HepG2 (cell line): Measurements from ENCODE around the gene NLRC3. TPM values are rescaled to one million over a fixed set of nuclear protein-coding genes. Genes with fewer than 3 reads are reported as not detected.

ENCODE experiments used
- ATAC-seq: fragments of 200-7000 bp; cut with Tn5 transposase; 3 replicates; pipeline ENCODE4 v1.9.1; 2020; ENCODE audit warnings: mild to moderate bottlenecking, moderate library complexity
- BruUV-seq: library from RNA; stranded (reverse); fragments of 400-500 nt; replicated peaks from 2 replicates; lab custom pipeline; 2021; lab: Mats Ljungman, UMichigan
- CTCF ChIA-PET: fragments of 300-600 bp; formaldehyde crosslinking; extraction: SDS; loops from one replicate; lab custom pipeline; 2021; ENCODE audit warnings: low total read pairs, inconsistent platforms, low intra/inter-chr PET ratio; lab: Yijun Ruan, JAX
- POLR2A ChIA-PET: fragments of 350-600 bp; sonication (Branson Sonifier 250); formaldehyde crosslinking; loops from one replicate; lab custom pipeline; 2020; ENCODE audit warnings: antibody characterized with exemption, inconsistent platforms; lab: Yijun Ruan, JAX
- DNase-seq: peaks from one replicate; pipeline ENCODE4 v3.0.0-alpha.2; 2015; ENCODE audit warnings: low spot score
- FAIRE-seq: peaks from 3 replicates; lab custom pipeline; 2011; peaks lifted over from hg19 to GRCh38; lab: Jason Lieb, UNC
- H2AFZ ChIP-seq: one replicate; pipeline ENCODE4 v1.6.1; 2011; ENCODE audit warnings: low read length, inconsistent platforms
- H3K27ac ChIP-seq: fragments of 300-600 bp; 3 replicates; pipeline ENCODE4 v1.8.0; 2011; ENCODE audit warnings: mixed run types, mild to moderate bottlenecking, mixed read lengths, low read length, inconsistent platforms; ENCODE audit not compliant: insufficient read depth; ENCODE audit errors: extremely low read length
- H3K27me3 ChIP-seq, 2 experiments: fragments of 200-600 bp in 1 of 2; 2 replicates in 1 of 2; 3 replicates in 1 of 2; pipeline versions ENCODE4 v1.6.0 to v1.8.0; 2011; ENCODE audit warnings: low read length in 2 of 2, mild to moderate bottlenecking in 2 of 2, moderate library complexity in 2 of 2, inconsistent platforms in 1 of 2; ENCODE audit not compliant: insufficient read depth in 2 of 2, control insufficient read depth in 1 of 2
- H3K36me3 ChIP-seq, 2 experiments: fragments of 200-600 bp in 1 of 2; replicated peaks in 1 of 2; 2 replicates in 1 of 2; 3 replicates in 1 of 2; pipeline versions ENCODE4 v1.5.1 to v1.8.0; 2011; ENCODE audit warnings: low read length in 2 of 2, inconsistent platforms in 1 of 2; ENCODE audit not compliant: insufficient read depth in 2 of 2, control insufficient read depth in 1 of 2
- H3K4me1 ChIP-seq: 2 replicates; pipeline ENCODE4 v1.5.1; 2012; ENCODE audit warnings: low read length, inconsistent platforms; ENCODE audit not compliant: insufficient read depth
- H3K4me2 ChIP-seq: 2 replicates; pipeline ENCODE4 v1.6.0; 2011; ENCODE audit warnings: low read depth, low read length, inconsistent platforms
- H3K4me3 ChIP-seq, 3 experiments: fragments of 200-600 bp in 1 of 3; sonication (generic), shearing (Covaris generic) in 1 of 3; replicated peaks in 1 of 3; 2 replicates each; pipeline ENCODE4 v1.5.1; 2011 to 2016; ENCODE audit warnings: low read length in 3 of 3, inconsistent platforms in 2 of 3, low read depth in 2 of 3, mild to moderate bottlenecking in 2 of 3, control low read depth in 1 of 3, mixed read lengths in 1 of 3; ENCODE audit not compliant: insufficient read depth in 1 of 3
- H3K79me2 ChIP-seq: one replicate; pipeline ENCODE4 v1.6.1; 2011; ENCODE audit warnings: low read length, inconsistent platforms; ENCODE audit not compliant: insufficient read depth
- H3K9ac ChIP-seq: 2 replicates; pipeline ENCODE4 v1.6.0; 2011; ENCODE audit warnings: mild to moderate bottlenecking, low read depth, low read length, inconsistent platforms; ENCODE audit not compliant: insufficient read depth
- H3K9me3 ChIP-seq: 2 replicates; pipeline ENCODE4 v1.5.1; 2012; ENCODE audit warnings: mild to moderate bottlenecking, low read length
- H4K20me1 ChIP-seq: 2 replicates; pipeline ENCODE4 v1.6.0; 2011; ENCODE audit warnings: inconsistent platforms, mild to moderate bottlenecking, low read length, moderate library complexity; ENCODE audit not compliant: insufficient read depth
- BHLHE40 ChIP-seq: IDR thresholded peaks from 2 replicates; pipeline ENCODE4 v1.6.1; 2011; ENCODE audit warnings: low read length, improper control_type of control experiment
- CC2D1A ChIP-seq: sonication (generic); formaldehyde crosslinking; IDR thresholded peaks from 2 replicates; pipeline ENCODE4 v1.8.1; 2023; ENCODE audit warnings: mild to moderate bottlenecking, missing genetic modification reagents
- FOSL2 ChIP-seq: sonication (generic); formaldehyde crosslinking; IDR thresholded peaks from 2 replicates; pipeline ENCODE4 v1.4.0; 2020; ENCODE audit warnings: missing genetic modification reagents
- FOXP1 ChIP-seq, 2 experiments: fragments of 450-650 bp in 1 of 2; IDR thresholded peaks; 2 replicates each; pipeline ENCODE4 v1.6.1; 2017 to 2018; ENCODE audit warnings: antibody characterized with exemption in 1 of 2
- KLF11 ChIP-seq: IDR thresholded peaks from 2 replicates; pipeline ENCODE4 v1.6.1; 2016; ENCODE audit warnings: missing compliant biosample characterization
- TBX3 ChIP-seq: fragments of 450-650 bp; IDR thresholded peaks from 2 replicates; pipeline ENCODE4 v1.6.1; 2017; ENCODE audit warnings: antibody characterized with exemption, mild to moderate bottlenecking, inconsistent platforms, borderline replicate concordance
- TIGD3 ChIP-seq: sonication (generic); formaldehyde crosslinking; IDR thresholded peaks from 2 replicates; pipeline ENCODE4 v1.5.1; 2020; ENCODE audit warnings: mild to moderate bottlenecking, missing genetic modification reagents, borderline replicate concordance
- TSC22D2 ChIP-seq: sonication (generic); formaldehyde crosslinking; IDR thresholded peaks from 2 replicates; pipeline ENCODE4 v1.5.1; 2020; ENCODE audit warnings: missing genetic modification reagents, mild to moderate bottlenecking, borderline replicate concordance
- ZBTB14 ChIP-seq: sonication (generic); formaldehyde crosslinking; IDR thresholded peaks from 2 replicates; pipeline ENCODE4 v1.4.0; 2020; ENCODE audit warnings: missing genetic modification reagents
- ZBTB33 ChIP-seq: sonication (generic); formaldehyde crosslinking; IDR thresholded peaks from 2 replicates; pipeline ENCODE4 v1.4.0; 2020; ENCODE audit warnings: missing genetic modification reagents
- ZNF138 ChIP-seq: sonication (generic); formaldehyde crosslinking; IDR thresholded peaks from 2 replicates; pipeline ENCODE4 v1.5.0; 2020; ENCODE audit warnings: mild to moderate bottlenecking, low read depth, missing genetic modification reagents
- WGBS: methylation state at CpG from one replicate; pipeline ENCODE4 v1.1.6; 2017; ENCODE audit warnings: low lambda C conversion rate; 5-methylcytosine and 5-hydroxymethylcytosine counted together
- in situ Hi-C: cut with HindIII; loops from 2 replicates; pipeline ENCODE4 v1.10.0; 2017; ENCODE audit warnings: low pct_unique_long_range_greater_than_20kb; ENCODE audit not compliant: extremely low pct_ligation_motif_present
- intact Hi-C: fragments of 100-400 bp; cut with micrococcal nuclease; formaldehyde crosslinking; loops from one replicate; pipeline ENCODE4 v1.10.0; 2022; ENCODE audit not compliant: unreplicated experiment
- polyA plus RNA-seq, 8 experiments: library from polyadenylated mRNA; depleted of rRNA in 3 of 8; stranded (reverse) in 7 of 8; unstranded in 1 of 8; fragments of >200 nt; fragmentation: Illumina TruSeq in 4 of 8; extraction: Trizol in 4 of 8; gene quantifications; 2 replicates each; pipeline versions ENCODE4 v1.2.1 to v1.2.3, GENCODE V29; 2011 to 2016; ENCODE audit warnings: low read depth in 4 of 8, missing spikeins in 1 of 8, mixed read lengths in 1 of 8; ENCODE audit not compliant: insufficient read depth in 1 of 8
- total RNA-seq, 5 experiments: library from RNA; depleted of rRNA; stranded (reverse); fragments of >200 nt; fragmentation: Illumina TruSeq; extraction: Trizol; gene quantifications; 2 replicates each; pipeline ENCODE4 v1.2.3, GENCODE V29; 2016; ENCODE audit warnings: low read depth in 1 of 5

The NLRC3 gene
- total and polyA plus RNA-seq, 2 of the 13 experiments (the other 11 are each of a cell fraction or from before 2014, with no cell fraction given) = not detected

GRCh38 chr16:3570420-3571062, 6.7 kb downstream of the NLRC3 start:
- intact Hi-C loops = no loop called here
- Histone ChIP-seq H3K9me3 (no peaks in the 10 kb centered on the region), H3K36me3 (no peaks in the 10 kb centered on the region), H4K20me1 (no peaks in the 10 kb centered on the region), H3K4me2 (no peak overlapping the region), H3K79me2 (no peaks in the 10 kb centered on the region), H3K9ac (no peak overlapping the region), H2AFZ (no peak overlapping the region), H3K4me3 (no peak overlapping the region), H3K27me3 (peaks cover 3 to 4% of the 10 kb centered on the region in 2 experiments; a peak in 3 of 5 replicates), H3K27ac (no peak overlapping the region), H3K4me1 (0 out of 2 replicates have a peak, but pooled peaks cover 7% of the 10 kb centered on the region)
- in situ Hi-C loops = no loop called here
- no TSS peak for BruUV-seq
- no peak for FAIRE-seq
- ATAC-seq = peak; percentile 48; the same call in 1 of the 3 replicates
- ChIA-PET POLR2A (no interaction called here), CTCF (no interaction called here)
- WGBS = 24% methylated on average over 4 of the region's 4 CpGs
- peak; percentile 15 for DNase-seq
- TF ChIP-seq KLF11 (CRISPR knock-in tag) (no peak), ZBTB33 (CRISPR knock-in tag) (no peak), ZBTB14 (CRISPR knock-in tag) (no peak), TIGD3 (CRISPR knock-in tag) (no peak), ZNF138 (no peak), TSC22D2 (CRISPR knock-in tag) (no peak), BHLHE40 (no peak), FOXP1 (IDR thresholded peaks at IDR 0.05) (no peak), FOXP1 (CRISPR knock-in tag; IDR thresholded peaks at IDR 0.05) (peak; percentile 34; the same call in 1 of the 2 replicates), FOSL2 (peak; percentile 30), TBX3 (peak; percentile 55; the same call in 1 of the 2 replicates), CC2D1A (CRISPR knock-in tag) (no peak)
